Endothelial cell of hepatic sinusoid (primary cell): ENCODE data around the gene CST8.
"Not testable (repeated sequence)": the region's sequence is repeated elsewhere in the genome, so short reads cannot be mapped to it uniquely, and the experiment has no call there.

Experiments used
- in situ Hi-C: cut with HindIII; loops from 2 replicates; pipeline ENCODE4 v1.10.0; 2017; ENCODE audit warnings: low sequenced_read_pairs

CST8 gene

GRCh38 chr20:23490817-23491216, at the start of gene CST8:
TSS of gene CST8 (plus strand) at chr20:23491117. CDS start at chr20:23491668, 551 bp downstream.
- in situ Hi-C loops = no loop called here

- in situ Hi-C loops = no loop called here
Observed at GRCh38 chr20:23441850-23442313, 49.0 kb upstream of the CST8 start.

- in situ Hi-C loops = no loop called here
Observed at GRCh38 chr20:23442436-23442835, 48.5 kb upstream of the CST8 start.

GRCh38 chr20:23444859-23445258, 46.1 kb upstream of the CST8 start:
- in situ Hi-C loops = no loop called here

- in situ Hi-C loops = no loop called here
Observed at GRCh38 chr20:23445596-23446217, 45.2 kb upstream of the CST8 start.

- in situ Hi-C loops = no loop called here
Observed at GRCh38 chr20:23446505-23446904, 44.4 kb upstream of the CST8 start.

- in situ Hi-C loops = no loop called here
Observed at GRCh38 chr20:23448167-23448566, 42.8 kb upstream of the CST8 start.

- in situ Hi-C loops = no loop called here
Observed at GRCh38 chr20:23449421-23449820, 41.5 kb upstream of the CST8 start.

- in situ Hi-C loops = no loop called here
Observed at GRCh38 chr20:23450877-23451276, 40.0 kb upstream of the CST8 start.

GRCh38 chr20:23451956-23452487, 38.9 kb upstream of the CST8 start:
- in situ Hi-C loops = no loop called here

- in situ Hi-C loops = no loop called here
Observed at GRCh38 chr20:23452776-23453175, 38.1 kb upstream of the CST8 start, which contains the start of gene CST11. TSS of gene CST11 (minus strand) at chr20:23452876. CDS start at chr20:23452811, 65 bp downstream.

GRCh38 chr20:23453549-23454543, 37.1 kb upstream of the CST8 start:
- in situ Hi-C loops = no loop called here

GRCh38 chr20:23454816-23455215, 36.1 kb upstream of the CST8 start:
- in situ Hi-C loops = no loop called here

- in situ Hi-C loops = no loop called here
Observed at GRCh38 chr20:23455639-23456038, 35.3 kb upstream of the CST8 start.

- in situ Hi-C loops = no loop called here
Observed at GRCh38 chr20:23456409-23456808, 34.5 kb upstream of the CST8 start.

GRCh38 chr20:23456873-23457272, 34.0 kb upstream of the CST8 start:
- in situ Hi-C loops = no loop called here

GRCh38 chr20:23459461-23460150, 31.3 kb upstream of the CST8 start:
- in situ Hi-C loops = no loop called here

- in situ Hi-C loops = no loop called here
Observed at GRCh38 chr20:23461180-23461579, 29.7 kb upstream of the CST8 start.

GRCh38 chr20:23466961-23467360, 24.0 kb upstream of the CST8 start:
- in situ Hi-C loops = not testable (repeated sequence)

- in situ Hi-C loops = not testable (repeated sequence)
Observed at GRCh38 chr20:23472306-23472705, 18.6 kb upstream of the CST8 start.

GRCh38 chr20:23473293-23473692, 17.6 kb upstream of the CST8 start:
- in situ Hi-C loops = not testable (repeated sequence)
